GM19240 (cell line): ENCODE data around the gene CDYL.

ENCODE experiments used
- DNase-seq: peaks from one replicate; pipeline ENCODE4 v3.0.0; 2011; ENCODE audit warnings: low spot score; ENCODE audit not compliant: insufficient read length

Gene CDYL

GRCh38 chr6:4883298-4883697 lies 107.1 kb downstream of the CDYL start:
- no peak for DNase-seq

GRCh38 chr6:4884646-4885340 lies 108.6 kb downstream of the CDYL start:
- DNase-seq = no peak

- no peak for DNase-seq
Measured at GRCh38 chr6:4885341-4885933, 109.2 kb downstream of the CDYL start.

GRCh38 chr6:4888841-4889240 lies 112.6 kb downstream of the CDYL start:
- no peak for DNase-seq

GRCh38 chr6:4889701-4890100 lies 113.5 kb downstream of the CDYL start:
- no peak for DNase-seq

- DNase-seq = no peak
Measured at GRCh38 chr6:4890191-4890590, 114.0 kb downstream of the CDYL start.

GRCh38 chr6:4890627-4891026 lies 114.4 kb downstream of the CDYL start:
- DNase-seq = no peak

- DNase-seq = no peak
Measured at GRCh38 chr6:4891141-4891540, 114.9 kb downstream of the CDYL start.

GRCh38 chr6:4892785-4893485 lies 116.7 kb downstream of the CDYL start:
- DNase-seq = no peak

- DNase-seq = no peak
Measured at GRCh38 chr6:4894049-4894448, 117.8 kb downstream of the CDYL start.

- DNase-seq = no peak
Measured at GRCh38 chr6:4895971-4896370, 119.8 kb downstream of the CDYL start.

GRCh38 chr6:4896401-4896800 lies 120.2 kb downstream of the CDYL start:
- no peak for DNase-seq

GRCh38 chr6:4899249-4900034 lies 123.2 kb downstream of the CDYL start:
- no peak for DNase-seq

- DNase-seq = no peak
Measured at GRCh38 chr6:4901386-4902061, 125.3 kb downstream of the CDYL start.

- no peak for DNase-seq
Measured at GRCh38 chr6:4902363-4902762, 126.2 kb downstream of the CDYL start.

GRCh38 chr6:4903121-4903520 lies 126.9 kb downstream of the CDYL start:
- DNase-seq = no peak

- DNase-seq = no peak
Measured at GRCh38 chr6:4903751-4904370, 127.7 kb downstream of the CDYL start.

GRCh38 chr6:4904461-4905025 lies 128.3 kb downstream of the CDYL start:
- no peak for DNase-seq

- no peak for DNase-seq
Measured at GRCh38 chr6:4905826-4906225, 129.6 kb downstream of the CDYL start.
